Measurements from ENCODE around the gene SLC26A8.
"Not testable (repeated sequence)": the region's sequence is repeated elsewhere in the genome, so short reads cannot be mapped to it uniquely, and the experiment has no call there.

The SLC26A8 gene

DNA sequence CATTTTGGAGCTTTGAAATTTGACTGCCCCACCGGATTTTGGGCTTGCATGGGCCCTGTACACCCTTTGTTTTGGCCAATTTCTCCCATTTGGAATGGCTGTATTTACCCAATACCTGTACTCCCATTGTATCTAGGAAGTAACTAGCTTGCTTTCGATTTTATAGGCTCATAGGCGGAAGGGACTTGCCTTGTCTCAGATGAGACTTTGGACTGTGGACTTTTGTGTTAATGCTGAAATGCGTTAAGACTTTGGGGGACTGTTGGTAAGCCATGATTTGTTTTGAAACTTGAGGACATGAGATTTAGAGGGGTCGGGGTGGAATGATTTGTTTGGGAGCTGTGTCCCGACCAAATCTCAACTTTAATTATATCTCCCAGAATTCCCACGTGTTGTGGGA lies 83.3 kb downstream of the SLC26A8 start:
- not testable (repeated sequence) for DNase-seq

DNA sequence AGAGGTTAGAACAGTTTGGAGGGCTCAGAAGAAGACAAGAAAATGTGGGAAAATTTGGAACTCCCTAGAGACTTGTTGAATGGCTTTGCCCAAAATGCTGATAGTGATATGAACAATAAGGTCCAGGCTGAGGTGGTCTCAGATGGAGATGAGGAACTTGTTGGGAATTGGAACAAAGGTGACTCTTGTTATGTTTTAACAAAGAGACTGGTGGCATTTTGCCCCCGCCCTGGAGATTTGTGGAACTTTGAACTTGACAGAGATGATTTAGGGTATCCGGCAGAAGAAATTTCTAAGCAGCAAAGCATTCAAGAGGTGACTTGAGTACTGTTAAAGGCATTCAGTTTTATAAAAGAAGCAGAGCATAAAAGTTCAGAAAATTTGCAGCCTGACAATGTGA lies 84.4 kb downstream of the SLC26A8 start:
- not testable (repeated sequence) for DNase-seq

DNA sequence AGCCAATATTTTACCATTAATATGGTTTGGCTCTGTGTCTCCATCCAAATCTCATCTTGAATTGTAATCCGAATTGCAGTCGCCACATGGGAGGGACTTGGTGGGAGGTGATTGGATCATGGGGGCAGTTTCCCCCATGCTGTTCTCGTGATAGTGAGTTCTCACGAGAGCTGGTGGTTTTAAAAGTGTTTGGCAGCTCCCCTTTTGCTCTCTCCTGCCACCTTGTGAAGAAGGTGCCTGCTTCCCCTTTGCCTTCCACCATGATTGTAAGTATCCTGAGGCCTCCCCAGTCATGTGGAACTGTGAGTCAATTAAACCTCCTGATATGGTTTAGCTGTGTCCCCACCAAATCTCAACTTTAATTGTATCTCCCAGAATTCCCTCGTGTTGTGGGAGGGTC lies 85.2 kb downstream of the SLC26A8 start:
- not testable (repeated sequence) for DNase-seq

DNA sequence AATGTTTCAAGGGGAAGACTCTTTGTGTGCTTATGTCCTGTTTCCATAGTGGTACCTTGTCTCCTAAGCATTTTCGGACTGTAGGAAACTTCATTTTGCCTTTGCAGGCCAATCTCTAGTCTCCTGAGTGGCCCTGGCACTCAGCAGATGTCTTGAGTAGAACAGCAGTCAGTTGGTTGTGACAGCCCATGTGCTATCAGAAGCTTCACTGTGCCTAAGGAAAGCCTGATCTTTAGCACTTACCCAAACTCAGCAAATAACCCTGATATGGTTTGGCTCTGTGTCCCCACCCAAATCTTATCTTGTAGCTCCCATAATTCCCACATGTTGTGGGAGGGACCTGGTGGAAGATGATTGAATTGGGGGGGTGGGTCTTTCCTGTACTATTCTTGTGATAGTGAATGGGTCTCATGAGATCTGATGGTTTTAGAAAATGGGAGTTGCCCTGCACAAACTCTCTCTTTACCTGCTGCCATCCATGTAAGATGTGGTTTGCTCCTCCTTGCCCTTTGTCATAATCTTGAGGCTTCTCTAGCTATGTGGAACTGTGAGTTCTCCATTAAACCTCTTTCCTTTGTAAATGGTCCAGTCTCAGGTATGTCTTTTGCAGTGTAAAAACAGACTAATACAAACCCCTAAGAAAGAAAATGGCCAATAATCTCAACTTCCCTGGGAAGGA lies 87.6 kb downstream of the SLC26A8 start:
- DNase-seq, result no peak

DNA sequence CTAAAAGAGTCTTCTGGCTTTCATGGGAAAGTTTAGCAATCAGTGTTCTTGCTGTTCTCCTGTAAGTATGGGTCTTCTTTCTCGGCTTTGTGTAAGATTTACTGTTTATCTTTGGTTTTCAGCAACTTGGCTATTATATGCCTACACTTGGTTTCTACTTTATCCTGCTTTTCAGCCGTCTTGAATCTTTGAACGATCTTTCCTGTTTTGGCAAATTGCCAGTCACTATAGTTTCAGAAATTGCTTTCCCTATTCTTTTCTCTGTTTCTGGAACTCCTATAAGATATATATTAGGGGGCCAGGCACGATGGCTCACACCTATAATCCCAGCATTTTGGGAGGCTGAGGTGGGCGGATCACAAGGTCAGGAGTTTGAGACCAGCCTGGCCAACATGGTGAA lies 89.0 kb downstream of the SLC26A8 start:
- DNase-seq, result no peak

DNA sequence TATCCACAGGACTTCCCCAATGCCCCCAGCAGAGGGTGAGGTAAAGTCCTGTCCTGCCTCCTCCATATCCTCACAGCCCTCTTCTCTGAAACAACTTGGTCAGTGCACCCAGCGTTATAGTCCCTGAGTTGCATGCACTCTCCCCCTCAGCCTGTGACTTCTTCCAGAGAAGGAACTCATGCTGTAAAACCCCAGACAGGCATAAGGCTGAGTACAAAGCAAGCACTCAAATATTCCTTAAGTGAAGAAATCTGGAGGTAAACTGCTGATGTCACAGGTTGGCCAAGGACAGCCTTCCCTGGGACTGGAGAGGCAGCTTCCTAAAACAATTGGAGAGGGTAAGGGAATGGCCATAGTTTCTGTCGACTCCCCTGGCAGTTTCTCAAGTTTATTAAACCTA lies 90.6 kb downstream of the SLC26A8 start:
- DNase-seq, result no peak

DNA sequence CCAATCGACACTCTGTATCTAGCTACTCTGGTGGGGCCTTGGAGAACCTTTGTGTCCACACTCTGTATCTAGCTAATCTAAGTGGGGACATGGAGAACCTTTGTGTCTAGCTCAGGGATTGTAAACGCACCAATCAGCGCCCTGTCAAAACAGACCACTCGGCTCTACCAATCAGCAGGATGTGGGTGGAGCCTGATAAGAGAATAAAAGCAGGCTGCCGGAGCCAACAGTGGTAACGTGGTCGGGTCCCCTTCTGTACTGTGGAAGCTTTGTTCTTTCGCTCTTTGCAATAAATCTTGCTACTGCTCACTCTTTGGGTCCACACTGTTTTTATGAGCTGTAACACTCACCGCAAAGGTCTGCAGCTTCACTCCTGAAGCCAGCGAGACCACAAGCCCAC lies 92.6 kb downstream of the SLC26A8 start:
- peak in 1 of 6 experiments; percentile 6 for DNase-seq

DNA sequence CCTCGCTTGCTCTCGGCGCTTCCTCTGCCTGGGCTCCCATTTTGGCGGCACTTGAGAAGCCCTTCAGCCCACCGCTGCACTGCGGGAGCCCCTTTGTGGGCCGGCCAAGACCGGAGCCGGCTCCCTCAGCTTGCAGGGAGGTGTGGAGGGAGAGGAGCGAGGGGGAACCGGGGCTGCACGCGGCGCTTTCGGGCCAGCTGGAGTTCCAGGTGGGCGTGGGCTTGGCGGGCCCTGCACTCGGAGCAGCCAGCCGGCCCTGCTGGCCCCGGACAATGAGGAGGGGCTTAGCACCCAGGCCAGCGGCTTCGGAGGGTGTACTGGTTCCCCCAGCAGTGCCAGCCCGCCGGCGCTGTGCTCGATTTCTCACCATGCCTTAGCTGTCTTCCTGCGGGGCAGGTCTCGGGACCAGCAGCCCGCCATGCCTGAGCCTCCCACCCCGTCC lies 93.3 kb downstream of the SLC26A8 start:
- no peak for DNase-seq

DNA sequence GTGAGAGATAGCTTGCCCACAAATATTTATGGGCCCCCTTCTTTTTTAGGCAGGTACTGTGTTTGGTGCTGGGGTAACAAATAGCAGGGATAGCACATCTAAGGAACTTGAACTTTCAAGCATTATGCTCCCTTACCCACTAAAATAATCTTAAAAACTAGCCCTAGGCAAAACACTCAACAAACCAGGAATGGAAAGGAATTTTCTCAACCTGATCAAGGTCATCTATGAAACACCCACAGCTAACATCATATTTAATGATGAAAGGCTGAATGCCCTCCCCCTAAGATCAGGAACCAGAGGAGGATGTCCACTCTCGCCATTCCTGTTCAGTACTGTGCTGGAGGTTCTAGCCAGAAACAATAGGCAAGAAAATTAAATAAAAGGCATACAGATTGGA lies 94.8 kb downstream of the SLC26A8 start:
- no peak for DNase-seq

DNA sequence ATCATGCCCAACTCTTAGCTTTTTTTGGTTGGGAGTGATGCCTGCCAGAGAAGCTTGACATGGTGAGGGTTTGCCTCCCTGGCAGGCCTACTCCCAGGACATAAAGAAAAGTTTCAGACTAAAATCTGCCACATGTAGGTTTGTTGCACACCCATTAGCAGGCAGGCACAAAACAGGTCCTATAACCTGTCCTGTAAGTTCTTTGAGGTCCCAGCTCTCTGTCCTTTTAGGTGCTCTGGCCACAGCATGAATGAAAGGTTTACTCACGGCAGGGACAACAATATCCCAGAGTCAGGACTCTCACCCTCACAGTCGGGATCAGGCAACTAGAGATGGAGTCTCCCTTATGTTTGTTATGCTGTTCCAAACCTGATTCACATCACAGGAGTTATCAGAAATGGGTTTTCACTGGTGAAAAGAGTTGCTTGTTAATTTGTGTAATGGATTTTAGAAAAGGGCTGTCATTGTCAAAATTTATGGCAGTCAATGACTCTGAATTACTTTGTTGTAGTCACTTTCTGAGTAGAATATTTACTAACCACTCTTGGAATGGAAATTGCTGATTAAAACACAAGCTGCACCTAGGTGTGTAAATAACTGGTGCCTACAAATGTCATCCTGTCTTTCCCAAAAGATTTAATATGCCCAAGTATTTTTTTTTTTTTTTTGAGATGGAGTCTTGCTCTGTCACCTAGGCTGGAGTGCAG lies 97.8 kb downstream of the SLC26A8 start:
- DNase-seq, result no peak

DNA sequence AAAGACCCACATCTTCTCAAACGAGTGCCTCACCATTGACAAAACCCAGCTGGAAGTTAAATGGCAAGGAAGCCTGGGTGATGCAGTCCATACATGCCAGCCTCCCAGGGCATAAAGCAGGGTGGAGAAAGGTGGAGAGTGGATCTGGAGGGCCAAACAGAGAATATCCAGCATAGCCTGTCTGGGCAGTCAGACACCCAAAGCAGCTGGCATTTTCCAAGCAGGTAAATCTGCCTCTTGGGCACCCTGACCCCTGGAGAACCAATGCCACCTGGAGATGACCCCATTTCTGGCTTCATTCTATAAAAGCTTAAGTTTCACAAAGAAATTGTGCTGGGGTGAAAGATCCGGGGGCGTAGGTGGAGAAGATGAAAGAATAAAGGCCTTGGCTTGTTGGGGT lies 98.5 kb downstream of the SLC26A8 start:
- no peak for DNase-seq

DNA sequence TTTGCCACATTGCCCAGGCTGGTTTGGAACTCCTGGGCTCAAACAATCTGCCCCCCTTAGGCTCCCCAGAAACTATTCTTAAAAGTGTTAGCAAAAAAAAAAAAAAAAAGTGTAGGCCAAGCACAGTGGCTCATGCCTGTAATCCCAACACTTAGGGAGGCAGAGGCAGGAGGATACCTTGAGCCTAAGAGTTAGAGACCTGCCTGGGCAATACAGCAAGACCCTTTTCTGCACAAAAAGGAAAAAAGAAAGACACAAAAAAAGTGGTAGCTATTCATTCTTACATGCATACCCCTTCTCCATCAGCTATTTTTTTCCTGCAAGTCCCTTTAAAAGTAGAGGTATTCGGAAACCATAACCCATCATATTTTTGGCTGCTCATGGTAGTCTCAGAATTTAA lies 100.3 kb downstream of the SLC26A8 start:
- no peak for DNase-seq

DNA sequence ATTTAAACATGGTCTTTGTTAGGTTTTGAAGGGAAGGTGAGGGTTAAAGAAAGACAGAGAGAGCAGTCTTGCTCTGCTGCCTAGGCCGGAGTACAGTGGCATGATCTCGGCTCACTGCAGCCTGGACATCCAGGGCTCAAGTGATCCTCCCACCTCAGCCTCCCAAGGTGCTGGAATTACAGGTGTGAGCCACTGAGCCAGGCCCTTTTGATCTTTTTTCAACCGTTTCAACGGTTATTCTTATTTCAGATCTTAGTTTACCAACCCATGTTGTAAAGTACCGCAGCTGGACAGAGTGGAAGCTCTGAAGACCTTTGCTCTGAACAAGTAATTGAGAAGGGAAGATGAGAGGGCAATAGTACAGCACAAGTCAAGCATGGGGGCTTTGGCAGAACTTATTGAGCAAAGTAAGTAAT lies 102.3 kb downstream of the SLC26A8 start:
- no peak for DNase-seq

DNA sequence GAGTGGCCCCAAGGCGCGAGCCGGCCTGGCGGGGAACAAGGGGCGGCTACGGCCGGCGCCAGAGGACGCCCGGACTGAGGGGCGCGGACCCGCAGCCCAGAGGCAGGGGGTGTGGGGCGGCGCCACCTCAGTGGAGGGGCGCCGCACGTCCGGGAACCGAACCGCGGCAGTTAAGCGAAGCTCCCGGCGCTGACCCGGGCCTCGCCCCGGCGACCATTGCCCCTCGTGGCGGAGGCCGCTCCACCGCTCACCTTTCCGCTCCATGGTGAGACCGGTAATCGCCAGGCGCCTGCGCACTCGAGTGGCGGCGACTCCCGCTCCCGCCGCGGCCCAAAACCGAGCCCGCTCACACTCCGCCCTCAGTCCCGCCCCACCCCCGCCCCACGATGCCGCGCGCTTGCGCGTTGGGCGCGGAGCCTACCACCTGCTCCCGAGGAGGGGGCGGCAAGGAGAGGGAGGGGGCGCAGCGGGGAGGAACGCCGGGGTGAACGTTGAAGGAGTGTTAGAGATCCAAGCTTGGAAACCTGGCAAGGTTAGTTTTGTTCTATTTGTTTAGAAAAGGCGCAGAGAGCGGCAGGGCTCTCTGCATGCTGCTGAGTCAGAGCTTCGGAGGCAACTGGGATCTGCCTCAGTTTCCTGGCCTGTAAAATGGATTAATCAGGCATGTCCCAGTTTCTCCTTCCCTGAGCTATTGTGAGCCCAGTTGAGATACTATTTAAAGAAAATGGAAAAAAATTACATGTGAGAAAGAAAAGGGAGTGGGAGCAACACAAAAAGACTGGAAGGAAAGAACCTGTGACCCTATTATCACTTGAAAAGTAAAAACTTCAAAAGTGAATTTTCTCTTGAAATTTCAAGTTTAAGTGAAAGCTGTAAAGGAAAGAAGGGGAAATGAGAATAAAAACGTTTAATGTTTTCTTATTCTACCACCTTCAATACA lies 103.4 kb downstream of the SLC26A8 start, which contains the start of gene SRPK1:
SRPK1 (minus strand) TSS at position 306 of the 940 bp plus-strand sequence; CDS start at position 264, 42 bp downstream.
- peak; percentile 60 to 81 (median 76) for DNase-seq

DNA sequence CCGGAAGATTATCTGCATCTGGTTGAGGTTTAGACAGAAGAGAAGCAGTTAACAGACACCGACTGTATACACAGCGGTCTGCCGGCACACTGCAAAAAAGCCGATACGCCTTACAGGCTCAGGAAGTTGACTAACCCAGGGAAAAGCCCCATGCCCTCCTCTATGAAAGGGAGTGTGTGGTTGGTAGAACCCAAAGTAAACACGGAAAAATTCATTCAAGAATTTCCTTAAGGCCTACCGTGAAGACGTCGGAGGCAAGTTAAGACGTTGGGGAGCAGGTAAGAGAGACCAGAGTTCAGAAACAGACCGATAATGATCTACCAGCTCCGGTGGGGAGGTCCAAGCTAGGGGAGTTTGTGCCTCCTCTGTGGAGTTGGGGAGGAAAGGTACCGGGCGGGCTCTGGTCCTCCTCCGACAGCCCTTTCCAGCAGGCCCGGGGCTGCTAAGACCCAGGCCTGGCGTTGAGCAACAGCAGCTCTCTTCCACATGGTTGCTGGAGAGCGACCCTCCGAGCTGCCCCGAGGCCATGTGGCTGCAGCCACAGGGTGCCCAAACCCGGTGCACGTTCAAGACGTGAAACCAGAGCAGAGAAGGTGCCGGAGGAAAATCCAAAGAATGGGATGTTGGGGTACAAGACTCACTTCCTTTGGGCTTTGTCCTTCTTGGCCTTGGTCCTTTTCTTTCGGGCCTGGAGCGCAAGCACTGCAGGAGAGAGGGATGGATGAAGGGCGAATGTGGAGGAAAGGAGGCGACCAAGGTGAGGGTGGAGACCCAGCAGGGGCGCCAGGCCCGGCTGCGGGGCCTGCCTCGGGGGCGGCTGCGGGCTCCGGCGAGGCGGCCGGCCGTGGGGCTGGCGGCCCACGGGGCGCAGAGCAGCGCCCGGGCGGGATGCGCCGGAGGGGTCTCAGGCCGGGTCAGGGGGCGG lies 104.4 kb downstream of the SLC26A8 start:
- DNase-seq, result peak in 5 of 6 experiments; percentile 20 to 52 (median 28)

DNA sequence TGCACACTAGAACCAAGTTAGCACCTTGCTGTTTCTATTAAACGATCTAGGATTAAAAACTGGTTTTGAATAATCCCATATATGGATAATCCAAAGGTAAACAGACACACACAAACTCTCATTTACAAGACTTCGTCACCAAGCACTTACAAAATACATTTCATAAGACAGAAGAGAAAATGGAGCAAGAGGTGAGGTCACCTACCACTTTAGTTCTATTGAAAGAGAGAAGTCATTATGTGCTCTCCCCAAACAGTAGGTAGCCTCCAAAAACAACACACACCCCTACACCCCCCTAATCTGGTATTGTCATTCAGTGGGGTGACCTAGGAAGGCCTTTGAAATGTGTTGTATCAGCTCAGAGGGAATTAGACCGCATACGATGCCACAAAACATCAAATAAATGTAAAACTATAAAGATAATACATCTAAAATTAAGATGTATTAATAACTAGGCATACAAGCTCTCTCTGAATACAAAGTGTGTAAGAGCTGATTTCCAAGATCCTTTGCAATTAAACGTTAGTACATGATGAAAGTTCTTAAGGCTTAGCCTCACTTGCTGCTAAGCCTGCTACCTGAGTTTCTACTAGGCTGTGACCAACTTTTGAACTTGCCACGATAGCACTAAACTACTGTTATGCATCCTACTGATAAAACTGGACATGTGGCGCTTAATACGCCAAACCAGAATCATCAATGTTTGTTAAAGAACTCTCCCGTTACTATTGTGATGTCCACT lies 105.2 kb downstream of the SLC26A8 start:
- no peak for DNase-seq

DNA sequence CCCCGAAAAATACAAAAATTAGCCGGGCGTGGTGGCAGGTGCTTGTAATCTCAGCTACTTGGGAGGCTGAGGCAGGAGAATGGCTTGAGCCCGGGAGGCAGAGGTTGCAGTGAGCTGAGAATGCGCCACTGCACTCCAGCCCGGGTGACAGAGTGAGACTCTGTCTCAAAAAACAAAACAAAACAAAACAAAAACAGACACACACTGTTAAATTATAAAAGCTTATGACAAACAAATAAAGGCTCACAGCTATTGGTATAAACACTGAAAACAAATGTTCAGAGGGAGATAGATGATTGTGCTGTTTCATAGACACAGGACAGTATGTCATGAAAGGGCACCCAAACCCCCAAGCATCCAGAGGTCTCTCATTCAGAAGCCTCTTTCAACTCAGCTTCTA lies 107.5 kb downstream of the SLC26A8 start:
- DNase-seq, result not testable (repeated sequence)

DNA sequence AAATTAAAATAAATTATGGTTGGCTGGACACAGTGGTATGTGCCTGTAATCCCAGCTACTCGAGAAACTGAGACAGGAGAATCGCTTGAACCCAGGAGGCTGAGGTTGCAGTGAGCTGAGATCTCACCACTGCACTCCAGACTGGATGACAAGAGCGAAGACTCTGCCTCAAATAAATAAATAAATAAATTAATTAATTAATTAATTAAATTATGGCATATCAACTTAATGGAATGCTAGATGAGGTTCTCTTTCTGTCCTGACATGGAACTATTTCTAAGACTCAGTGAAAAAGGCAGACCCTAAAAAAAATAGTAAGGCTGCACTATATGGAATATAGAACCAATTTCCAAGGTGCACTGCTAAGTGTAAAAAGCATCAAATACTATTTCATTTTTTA lies 108.4 kb downstream of the SLC26A8 start:
- no peak for DNase-seq

DNA sequence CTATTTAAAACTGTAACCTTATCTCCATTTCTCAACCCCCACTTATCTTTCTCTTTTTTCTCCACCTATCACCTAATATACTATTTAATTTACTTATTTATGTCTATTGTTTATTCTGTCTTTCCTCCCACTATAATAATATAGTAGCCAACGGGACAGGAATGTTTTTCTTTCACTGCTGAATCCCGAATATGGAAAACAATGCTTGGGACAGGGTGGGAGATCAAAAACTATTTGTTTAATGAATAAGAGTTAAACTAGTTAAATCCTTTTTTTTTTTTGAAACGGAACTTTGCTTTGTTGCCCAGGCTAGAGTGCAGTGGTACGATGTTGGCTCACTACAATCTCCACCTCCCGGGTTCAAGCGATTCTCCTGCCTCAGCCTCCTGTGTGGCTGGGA lies 109.9 kb downstream of the SLC26A8 start:
- no peak for DNase-seq

DNA sequence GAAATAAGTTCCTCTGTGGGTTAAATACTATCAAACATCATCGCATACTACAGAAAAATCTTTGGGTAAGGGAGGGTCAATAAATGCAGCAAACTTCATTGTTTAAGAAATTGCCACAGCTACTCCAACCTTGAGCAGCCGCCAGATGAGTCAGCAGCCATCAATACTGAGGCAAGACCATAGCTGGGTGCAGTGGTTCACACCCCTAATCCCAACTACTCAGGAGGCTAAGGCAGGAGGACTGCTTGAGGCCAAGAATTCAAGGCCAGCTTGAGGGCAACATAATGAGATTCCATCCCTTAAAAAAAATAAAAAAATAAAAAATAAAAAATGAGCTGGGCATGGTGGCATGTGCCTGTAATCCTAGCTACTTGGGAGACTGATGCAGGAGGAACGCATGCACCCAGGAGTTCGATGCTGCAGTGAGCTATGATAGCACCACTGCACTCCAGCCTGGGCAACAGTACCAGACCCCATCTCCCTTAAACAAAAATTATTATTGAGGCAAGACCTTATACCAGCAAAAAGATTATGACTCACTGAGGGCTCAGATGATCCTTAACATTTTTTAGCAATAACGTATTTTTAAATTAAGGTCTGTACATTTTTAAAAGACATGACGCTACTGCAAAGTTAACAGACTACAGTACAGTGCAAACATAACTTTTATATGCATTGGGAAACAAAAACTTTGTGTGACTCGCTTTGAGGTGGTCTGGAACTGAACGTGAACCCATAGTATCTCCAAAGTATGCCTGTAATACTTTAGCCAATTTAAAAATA lies 112.4 kb downstream of the SLC26A8 start:
- no peak for DNase-seq

DNA sequence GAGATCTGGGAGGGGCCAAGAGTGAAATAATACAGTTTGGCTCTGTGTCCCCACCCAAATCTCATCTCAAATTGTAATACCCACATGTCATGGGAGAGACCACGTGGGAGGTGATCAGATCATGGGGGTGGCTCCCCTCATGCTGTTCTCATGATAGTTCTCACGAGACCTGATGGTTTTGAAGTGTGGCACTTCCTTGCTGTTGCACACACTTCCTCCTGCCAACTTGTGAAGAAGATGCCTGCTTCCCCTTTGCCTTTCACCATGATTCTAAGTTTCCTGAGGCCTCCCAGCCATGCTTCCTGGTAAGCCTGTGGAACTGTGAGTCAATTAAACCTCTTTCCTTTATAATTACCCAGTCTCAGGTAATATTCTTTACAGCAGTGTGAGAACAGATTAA lies 114.9 kb downstream of the SLC26A8 start:
- not testable (repeated sequence) for DNase-seq
